Kidney tubule cell (primary cell): ENCODE results near the gene IL12B.
A peak's percentile ranks its signal among the peaks of the same experiment; 100 is the strongest.
"Not testable (repeated sequence)": the region's sequence is repeated elsewhere in the genome, so short reads cannot be mapped to it uniquely, and the experiment has no call there.

Experiments
- DNase-seq: peaks from one replicate; pipeline ENCODE4 v3.0.0-alpha.2; 2018; ENCODE audit warnings: low spot score

IL12B gene

GRCh38 chr5:159332800-159333544 lies 2.7 kb upstream of the IL12B start:
- DNase-seq, result no peak

GRCh38 chr5:159331093-159331973 lies 1.0 kb upstream of the IL12B start:
- peak; percentile 59 for DNase-seq

- DNase-seq, result peak; percentile 66
Observed at GRCh38 chr5:159324986-159325385, 5.3 kb downstream of the IL12B start.

GRCh38 chr5:159324102-159324755 lies 6.1 kb downstream of the IL12B start:
- peak; percentile 82 for DNase-seq

- no peak for DNase-seq
Observed at GRCh38 chr5:159322180-159322579, 8.1 kb downstream of the IL12B start.

- no peak for DNase-seq
Observed at GRCh38 chr5:159319832-159320231, 10.5 kb downstream of the IL12B start.

GRCh38 chr5:159319363-159319762 lies 10.9 kb downstream of the IL12B start:
- DNase-seq, result no peak

GRCh38 chr5:159318448-159318847 lies 11.8 kb downstream of the IL12B start:
- no peak for DNase-seq

GRCh38 chr5:159317849-159318248 lies 12.4 kb downstream of the IL12B start:
- no peak for DNase-seq

GRCh38 chr5:159316519-159317383 lies 13.5 kb downstream of the IL12B start:
- DNase-seq, result peak; percentile 53

- no peak for DNase-seq
Observed at GRCh38 chr5:159313197-159313596, 17.1 kb downstream of the IL12B start.

GRCh38 chr5:159311063-159311462 lies 19.2 kb downstream of the IL12B start:
- no peak for DNase-seq

GRCh38 chr5:159310511-159310910 lies 19.8 kb downstream of the IL12B start:
- DNase-seq, result peak; percentile 57

GRCh38 chr5:159309689-159310433 lies 20.4 kb downstream of the IL12B start:
- no peak for DNase-seq

GRCh38 chr5:159304961-159305595 lies 25.2 kb downstream of the IL12B start:
- no peak for DNase-seq

GRCh38 chr5:159303286-159303685 lies 27.0 kb downstream of the IL12B start:
- no peak for DNase-seq

- DNase-seq, result peak; percentile 77
Observed at GRCh38 chr5:159301929-159302860, 28.1 kb downstream of the IL12B start.

- DNase-seq, result no peak
Observed at GRCh38 chr5:159301466-159301865, 28.8 kb downstream of the IL12B start.

GRCh38 chr5:159297300-159297699 lies 33.0 kb downstream of the IL12B start:
- DNase-seq, result not testable (repeated sequence)
